K562 (cell line): ENCODE results near the gene PRMT7. TPM values are rescaled to one million over a fixed set of nuclear protein-coding genes. Genes with fewer than 3 reads are reported as not detected.

Source experiments
- ATAC-seq: fragments of 200-7000 bp; cut with Tn5 transposase; 3 replicates; pipeline ENCODE4 v1.9.1; 2020; ENCODE audit warnings: moderate library complexity
- BruUV-seq: library from RNA; stranded (reverse); fragments of 400-500 nt; replicated peaks from 2 replicates; lab custom pipeline; 2021; lab: Mats Ljungman, UMichigan
- CTCF ChIA-PET: fragments of 300-600 bp; formaldehyde crosslinking; extraction: SDS; loops from one replicate; lab custom pipeline; 2021; ENCODE audit warnings: low intra/inter-chr PET ratio; lab: Yijun Ruan, JAX
- POLR2A ChIA-PET: fragments of 300-600, 350-650 bp; sonication (Branson Sonifier 250); formaldehyde crosslinking; extraction: SDS; loops from one replicate; lab custom pipeline; 2021; ENCODE audit warnings: antibody characterized with exemption, inconsistent platforms; lab: Yijun Ruan, JAX
- DNase-seq, 4 experiments: peaks; one replicate each; pipeline versions ENCODE4 v3.0.0 to v3.0.0-alpha.2; 2011 to 2018; ENCODE audit warnings: low spot score in 3 of 4, mixed read lengths in 3 of 4; ENCODE audit errors: extremely low read depth in 1 of 4
- FAIRE-seq: peaks from 2 replicates; lab custom pipeline; 2011; peaks lifted over from hg19 to GRCh38; lab: Jason Lieb, UNC
- H2AFZ ChIP-seq: 2 replicates; pipeline ENCODE4 v1.6.0; 2011; ENCODE audit warnings: low read depth, low read length, control low read depth, inconsistent platforms
- H3K27ac ChIP-seq: fragments of 200-600 bp; 3 replicates; pipeline ENCODE4 v1.8.0; 2011; ENCODE audit warnings: low read depth, mild to moderate bottlenecking, control low read depth, inconsistent platforms, low read length, moderate library complexity, mixed read lengths; ENCODE audit errors: extremely low read depth
- H3K27me3 ChIP-seq, 2 experiments: fragments of 300-600 bp in 1 of 2; 2 replicates in 1 of 2; 3 replicates in 1 of 2; pipeline versions ENCODE4 v1.6.0 to v1.8.0; 2011; ENCODE audit warnings: inconsistent platforms in 2 of 2, low read length in 2 of 2, mild to moderate bottlenecking in 1 of 2, mixed read lengths in 1 of 2, moderate library complexity in 1 of 2; ENCODE audit not compliant: control insufficient read depth in 2 of 2, insufficient read depth in 2 of 2
- H3K36me3 ChIP-seq: fragments of 300-600 bp; 3 replicates; pipeline ENCODE4 v1.8.0; 2011; ENCODE audit warnings: mild to moderate bottlenecking, low read length, inconsistent platforms; ENCODE audit not compliant: control insufficient read depth, insufficient read depth
- H3K4me1 ChIP-seq, 2 experiments: fragments of 200-600 bp in 1 of 2; replicated peaks in 1 of 2; 2 replicates in 1 of 2; 3 replicates in 1 of 2; pipeline versions ENCODE4 v1.5.1 to v1.8.0; 2011; ENCODE audit warnings: inconsistent platforms in 2 of 2, low read length in 2 of 2, mild to moderate bottlenecking in 1 of 2, mixed read lengths in 1 of 2, moderate library complexity in 1 of 2; ENCODE audit not compliant: control insufficient read depth in 2 of 2, insufficient read depth in 2 of 2
- H3K4me2 ChIP-seq: 2 replicates; pipeline ENCODE4 v1.6.1; 2011; ENCODE audit warnings: low read length, control low read depth, inconsistent platforms, mixed read lengths; ENCODE audit not compliant: insufficient read depth
- H3K4me3 ChIP-seq: fragments of 200-600 bp; sonication (generic), shearing (Covaris generic); 2 replicates; pipeline ENCODE4 v1.5.1; 2016; ENCODE audit warnings: control low read depth, inconsistent platforms
- H3K79me2 ChIP-seq: fragments of 200-600 bp; 3 replicates; pipeline ENCODE4 v1.8.0; 2011; ENCODE audit warnings: low read length, inconsistent platforms; ENCODE audit not compliant: control insufficient read depth, insufficient read depth
- H3K9ac ChIP-seq, 2 experiments: 2 replicates each; pipeline versions ENCODE4 v1.6.0 to v1.6.1; 2011; ENCODE audit warnings: low read depth in 2 of 2, low read length in 2 of 2, control low read depth in 1 of 2, inconsistent platforms in 1 of 2, mild to moderate bottlenecking in 1 of 2, mixed read lengths in 1 of 2; ENCODE audit not compliant: insufficient read depth in 1 of 2
- H3K9me1 ChIP-seq: one replicate; pipeline ENCODE4 v1.6.0; 2011; ENCODE audit warnings: inconsistent platforms, mild to moderate bottlenecking, low read length, moderate library complexity; ENCODE audit not compliant: control insufficient read depth, insufficient read depth
- H3K9me3 ChIP-seq: replicated peaks from 2 replicates; pipeline ENCODE4 v1.5.1; 2011; ENCODE audit warnings: low read depth, low read length, inconsistent platforms; ENCODE audit not compliant: control insufficient read depth, insufficient read depth
- H4K20me1 ChIP-seq: replicated peaks from 2 replicates; pipeline ENCODE4 v1.6.1; 2011; ENCODE audit warnings: low read length, inconsistent platforms, mixed read lengths; ENCODE audit not compliant: control insufficient read depth, insufficient read depth
- CREM ChIP-seq: IDR thresholded peaks from 2 replicates; pipeline ENCODE4 v1.6.1; 2014; ENCODE audit warnings: antibody characterized with exemption, low read depth
- E2F3 ChIP-seq: fragments of 250-450 bp; sonication (Bioruptor Pico); IDR thresholded peaks from 2 replicates; pipeline ENCODE4 v1.4.0; 2020; ENCODE audit warnings: mild to moderate bottlenecking
- ETV5 ChIP-seq: sonication (generic); formaldehyde crosslinking; IDR thresholded peaks from 2 replicates; pipeline ENCODE4 v1.4.0; 2020; ENCODE audit warnings: low read depth, mild to moderate bottlenecking, missing genetic modification reagents
- KAT8 ChIP-seq: fragments of 450-650 bp; IDR thresholded peaks from 2 replicates; pipeline ENCODE4 v1.6.1; 2016; ENCODE audit warnings: low read depth, mild to moderate bottlenecking
- L3MBTL2 ChIP-seq: fragments of 450-650 bp; IDR thresholded peaks from 2 replicates; pipeline ENCODE4 v1.6.1; 2016; ENCODE audit warnings: mild to moderate bottlenecking, moderate library complexity
- RFX7 ChIP-seq: fragments of 250-450 bp; sonication (Bioruptor Pico); IDR thresholded peaks from 2 replicates; pipeline ENCODE4 v1.5.1; 2021; ENCODE audit warnings: mild to moderate bottlenecking
- SMAD2 ChIP-seq: fragments of 150-350 bp; IDR thresholded peaks from 2 replicates; pipeline ENCODE4 v1.6.1; 2014; ENCODE audit warnings: low read depth, mild to moderate bottlenecking, low read length
- TSHZ1 ChIP-seq: fragments of 250-450 bp; sonication (Bioruptor Pico); IDR thresholded peaks from 2 replicates; pipeline ENCODE4 v1.4.0; 2020; ENCODE audit warnings: mild to moderate bottlenecking, moderate library complexity
- ZC3H11A ChIP-seq: IDR thresholded peaks from 2 replicates; pipeline ENCODE4 v1.6.1; 2012; ENCODE audit warnings: low read depth, low read length, improper control_type of control experiment
- ZNF274 ChIP-seq: IDR thresholded peaks from 2 replicates; pipeline ENCODE4 v1.6.1; 2011; ENCODE audit warnings: low read depth, mild to moderate bottlenecking, low read length, moderate library complexity, borderline replicate concordance
- ZNF444 ChIP-seq: fragments of 250-450 bp; sonication (Bioruptor Pico); IDR thresholded peaks from 2 replicates; pipeline ENCODE4 v1.4.0; 2020; ENCODE audit warnings: mild to moderate bottlenecking, moderate library complexity
- ZNF764 ChIP-seq: fragments of 250-450 bp; sonication (Bioruptor Pico); IDR thresholded peaks from 2 replicates; pipeline ENCODE4 v1.4.0; 2020; ENCODE audit warnings: low read depth, mild to moderate bottlenecking, moderate library complexity
- ZNF785 ChIP-seq: fragments of 250-450 bp; sonication (Bioruptor Pico); IDR thresholded peaks from 2 replicates; pipeline ENCODE4 v1.4.0; 2020; ENCODE audit warnings: mild to moderate bottlenecking
- WGBS: fragments of 100-300 bp; shearing (Covaris generic); methylation state at CpG from one replicate; pipeline ENCODE4 v1.1.6; 2016; ENCODE audit warnings: low coverage, mixed read lengths; ENCODE audit not compliant: insufficient coverage; ENCODE audit errors: missing lambda C conversion rate; 5-methylcytosine and 5-hydroxymethylcytosine counted together
- in situ Hi-C: fragments of 300-500 bp; cut with MboI; formaldehyde crosslinking; loops from 4 replicates; pipeline ENCODE4 v1.15.0; 2018; ENCODE audit warnings: inconsistent platforms, mixed read lengths
- intact Hi-C: fragments of 100-400 bp; cut with micrococcal nuclease; formaldehyde crosslinking; loops from 2 replicates; pipeline ENCODE4 v1.14.2; 2022
- polyA plus RNA-seq, 8 experiments: library from polyadenylated mRNA; depleted of rRNA in 4 of 8; stranded (reverse) in 5 of 8; unstranded in 3 of 8; fragments of >200 nt; fragmentation: Nextera tagmentation in 2 of 8; fragmentation: Illumina TruSeq in 1 of 8; extraction: Ambion mirVana in 2 of 8; extraction: Trizol in 1 of 8; gene quantifications; 2 replicates each; pipeline versions ENCODE4 v1.2.1 to v1.2.3, GENCODE V29; 2011 to 2014; ENCODE audit warnings: inconsistent platforms in 1 of 8, missing spikeins in 1 of 8
- total RNA-seq, 7 experiments: library from RNA; depleted of rRNA in 6 of 7; stranded (reverse); fragments of >200 nt in 6 of 7; fragmentation: Illumina TruSeq in 2 of 7; extraction: Trizol in 2 of 7; gene quantifications; 2 replicates each; pipeline versions ENCODE4 v1.2.1 to v1.2.3, GENCODE V29; 2011 to 2021; ENCODE audit warnings: low replicate concordance in 1 of 7
- TF ChIP-seq, protein P1 (sequence below), 2 experiments: fragments of 450-650 bp; conservative IDR thresholded peaks; 2 replicates each; pipeline ENCODE4 v1.6.1; 2017; ENCODE audit warnings: mild to moderate bottlenecking in 2 of 2, moderate library complexity in 2 of 2
- TF ChIP-seq, protein P2 (sequence below): fragments of 250-450 bp; sonication (Bioruptor Pico); IDR thresholded peaks from 2 replicates; pipeline ENCODE4 v1.9.0; 2021; ENCODE audit warnings: mild to moderate bottlenecking, inconsistent platforms

The PRMT7 gene
- total and polyA plus RNA-seq, 9 of the 15 experiments (the other 6 are each of a cell fraction or from before 2014, with no cell fraction given), result 6.4 to 88.8 (median 73.1) TPM

- peaks cover 12% of the 10 kb centered on the region in 2 experiments; a peak in 4 of 5 replicates for H3K27me3 ChIP-seq
- H3K36me3 ChIP-seq, result no peaks in the 10 kb centered on the region
- 35% methylated on average over 18 of the region's 18 CpGs for WGBS
- FAIRE-seq (no peak), DNase-seq (peak in 2 of 4 experiments; percentile 38 to 43), ATAC-seq (peak; percentile 43)
- POLR2A ChIA-PET, result interaction anchor here (0.5 to 1.7 kb wide), 2 partner anchors 17 to 18 kb away, joined by 3 to 4 read pairs; no protein-coding TSS in a partner anchor
- H4K20me1 ChIP-seq, result no peaks in the 10 kb centered on the region
- CTCF ChIA-PET, result no interaction called here
- H3K4me2 ChIP-seq, result 0 out of 2 replicates have a peak overlapping the region, but pooled peaks have one; percentile 25
- H3K9me3 ChIP-seq, result no peaks in the 10 kb centered on the region
- in situ Hi-C loops (no loop called here), intact Hi-C loops (no loop called here)
- no peak overlapping the region for H3K27ac ChIP-seq
- H3K4me3 ChIP-seq, result no peak overlapping the region
- no TSS peak for BruUV-seq
- H3K9me1 ChIP-seq, result peaks cover under 1% of the 10 kb centered on the region
- H3K4me1 ChIP-seq, result peaks cover 20 to 21% of the 10 kb centered on the region in 2 experiments
- no peak overlapping the region for H2AFZ ChIP-seq
- H3K79me2 ChIP-seq, result no peaks in the 10 kb centered on the region
- peak overlapping the region in 1 of 2 experiments; percentile 49; a peak in 1 of 4 replicates for H3K9ac ChIP-seq
- TF ChIP-seq CREM, result peak; percentile 37; the same call in 1 of the 2 replicates
- TF ChIP-seq ZNF274, result no peak
- no peak for TF ChIP-seq SMAD2
- TF ChIP-seq E2F3, result no peak
- no peak for TF ChIP-seq TSHZ1 (CRISPR knock-in tag)
- TF ChIP-seq KAT8, result no peak
- 0 out of 2 replicates have a peak, but pooled peaks have one; percentile 14 for TF ChIP-seq L3MBTL2
- no peak for TF ChIP-seq ZC3H11A
- TF ChIP-seq, protein P1, sequence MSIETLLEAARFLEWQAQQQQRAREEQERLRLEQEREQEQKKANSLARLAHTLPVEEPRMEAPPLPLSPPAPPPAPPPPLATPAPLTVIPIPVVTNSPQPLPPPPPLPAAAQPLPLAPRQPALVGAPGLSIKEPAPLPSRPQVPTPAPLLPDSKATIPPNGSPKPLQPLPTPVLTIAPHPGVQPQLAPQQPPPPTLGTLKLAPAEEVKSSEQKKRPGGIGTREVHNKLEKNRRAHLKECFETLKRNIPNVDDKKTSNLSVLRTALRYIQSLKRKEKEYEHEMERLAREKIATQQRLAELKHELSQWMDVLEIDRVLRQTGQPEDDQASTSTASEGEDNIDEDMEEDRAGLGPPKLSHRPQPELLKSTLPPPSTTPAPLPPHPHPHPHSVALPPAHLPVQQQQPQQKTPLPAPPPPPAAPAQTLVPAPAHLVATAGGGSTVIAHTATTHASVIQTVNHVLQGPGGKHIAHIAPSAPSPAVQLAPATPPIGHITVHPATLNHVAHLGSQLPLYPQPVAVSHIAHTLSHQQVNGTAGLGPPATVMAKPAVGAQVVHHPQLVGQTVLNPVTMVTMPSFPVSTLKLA (conservative IDR thresholded peaks at IDR 0.05), result no peak
- TF ChIP-seq, protein P2, sequence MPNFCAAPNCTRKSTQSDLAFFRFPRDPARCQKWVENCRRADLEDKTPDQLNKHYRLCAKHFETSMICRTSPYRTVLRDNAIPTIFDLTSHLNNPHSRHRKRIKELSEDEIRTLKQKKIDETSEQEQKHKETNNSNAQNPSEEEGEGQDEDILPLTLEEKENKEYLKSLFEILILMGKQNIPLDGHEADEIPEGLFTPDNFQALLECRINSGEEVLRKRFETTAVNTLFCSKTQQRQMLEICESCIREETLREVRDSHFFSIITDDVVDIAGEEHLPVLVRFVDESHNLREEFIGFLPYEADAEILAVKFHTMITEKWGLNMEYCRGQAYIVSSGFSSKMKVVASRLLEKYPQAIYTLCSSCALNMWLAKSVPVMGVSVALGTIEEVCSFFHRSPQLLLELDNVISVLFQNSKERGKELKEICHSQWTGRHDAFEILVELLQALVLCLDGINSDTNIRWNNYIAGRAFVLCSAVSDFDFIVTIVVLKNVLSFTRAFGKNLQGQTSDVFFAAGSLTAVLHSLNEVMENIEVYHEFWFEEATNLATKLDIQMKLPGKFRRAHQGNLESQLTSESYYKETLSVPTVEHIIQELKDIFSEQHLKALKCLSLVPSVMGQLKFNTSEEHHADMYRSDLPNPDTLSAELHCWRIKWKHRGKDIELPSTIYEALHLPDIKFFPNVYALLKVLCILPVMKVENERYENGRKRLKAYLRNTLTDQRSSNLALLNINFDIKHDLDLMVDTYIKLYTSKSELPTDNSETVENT (CRISPR knock-in tag), result no peak
- TF ChIP-seq ETV5 (CRISPR knock-in tag), result no peak
- no peak for TF ChIP-seq ZNF444 (CRISPR knock-in tag)
- no peak for TF ChIP-seq RFX7 (CRISPR knock-in tag)
- TF ChIP-seq ZNF764 (CRISPR knock-in tag), result no peak
- no peak for TF ChIP-seq ZNF785 (CRISPR knock-in tag)
Measured at GRCh38 chr16:68379472-68380347, 68.9 kb downstream of the PRMT7 start.
